Colon (tissue), 2 donors: ENCODE data around the gene LRRC8D.

ENCODE experiments used
- FAIRE-seq: peaks from 2 replicates; lab custom pipeline; 2012; peaks lifted over from hg19 to GRCh38; lab: Jason Lieb, UNC
- donor health status: control.
- donor health status: control.

The LRRC8D gene

GRCh38 chr1:89896105-89896942, 75.5 kb downstream of the LRRC8D start:
- FAIRE-seq: no peak

- FAIRE-seq: no peak
Measured at GRCh38 chr1:89897347-89898133, 76.7 kb downstream of the LRRC8D start.

- no peak for FAIRE-seq
Measured at GRCh38 chr1:89898150-89898549, 77.3 kb downstream of the LRRC8D start.

GRCh38 chr1:89898695-89899470, 78.1 kb downstream of the LRRC8D start:
- FAIRE-seq: no peak

- no peak for FAIRE-seq
Measured at GRCh38 chr1:89900323-89900722, 79.5 kb downstream of the LRRC8D start.

GRCh38 chr1:89900791-89901708, 80.2 kb downstream of the LRRC8D start:
- FAIRE-seq: no peak

- FAIRE-seq: no peak
Measured at GRCh38 chr1:89901957-89902669, 81.3 kb downstream of the LRRC8D start.

- no peak for FAIRE-seq
Measured at GRCh38 chr1:89903550-89903949, 82.7 kb downstream of the LRRC8D start.

GRCh38 chr1:89904219-89904980, 83.6 kb downstream of the LRRC8D start:
- FAIRE-seq: no peak

GRCh38 chr1:89905395-89906058, 84.7 kb downstream of the LRRC8D start:
- FAIRE-seq: no peak

- FAIRE-seq: no peak
Measured at GRCh38 chr1:89906088-89906487, 85.3 kb downstream of the LRRC8D start.

GRCh38 chr1:89907727-89908212, 86.9 kb downstream of the LRRC8D start:
- FAIRE-seq: no peak

GRCh38 chr1:89908273-89908671, 87.4 kb downstream of the LRRC8D start:
- FAIRE-seq: no peak

GRCh38 chr1:89908672-89909436, 88.0 kb downstream of the LRRC8D start:
- no peak for FAIRE-seq

- no peak for FAIRE-seq
Measured at GRCh38 chr1:89910268-89910667, 89.4 kb downstream of the LRRC8D start.

- FAIRE-seq: no peak
Measured at GRCh38 chr1:89910780-89911179, 89.9 kb downstream of the LRRC8D start.

- no peak for FAIRE-seq
Measured at GRCh38 chr1:89911191-89911991, 90.6 kb downstream of the LRRC8D start.

- FAIRE-seq: no peak
Measured at GRCh38 chr1:89912073-89912472, 91.2 kb downstream of the LRRC8D start.
